ENCODE results near the gene PHKB.

The PHKB gene

DNA sequence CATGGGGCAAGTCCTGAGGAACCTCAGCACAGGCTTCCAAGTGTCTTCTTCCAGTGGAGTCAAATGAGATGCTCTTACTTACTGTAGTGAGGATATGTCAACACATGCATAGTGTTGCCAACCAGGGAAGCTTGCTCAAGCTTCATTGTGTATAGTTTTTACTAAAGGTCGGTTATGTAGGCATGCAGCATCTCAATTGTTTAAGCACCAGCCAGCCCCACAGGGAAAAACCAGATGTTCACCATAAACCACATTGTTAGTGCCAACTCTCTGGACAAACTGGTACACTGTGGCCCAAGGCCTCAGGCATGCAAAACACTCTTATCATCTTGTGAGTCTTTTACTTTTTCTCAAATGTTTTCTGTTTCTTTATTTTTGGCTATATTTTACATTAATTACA is 152.1 kb downstream of the PHKB start:
- no peak overlapping the region for H3K27ac ChIP-seq
- no peak overlapping the region for H3K4me3 ChIP-seq (ENCODE audit: low read depth, low read length)
- no peaks in the 10 kb centered on the region for H3K27me3 ChIP-seq (replicated peaks)
- no peak for TF ChIP-seq CTCF (IDR thresholded peaks at IDR 0.05; ENCODE audit: low read depth, low read length, missing control alignments)
- DNase-seq: no peak
- no peaks in the 10 kb centered on the region for H3K36me3 ChIP-seq (replicated peaks)
- in situ Hi-C loops (cut with HindIII; ENCODE audit: low pct_ligation_motif_present, low sequenced_read_pairs): no loop called here

GRCh38 chr16:47617732-47618131 is 156.6 kb downstream of the PHKB start:
- Histone ChIP-seq H3K4me3 (ENCODE audit: low read depth, low read length) (no peak overlapping the region), H3K27me3 (replicated peaks) (no peaks in the 10 kb centered on the region), H3K27ac (no peak overlapping the region), H3K36me3 (replicated peaks) (no peaks in the 10 kb centered on the region)
- TF ChIP-seq CTCF (IDR thresholded peaks at IDR 0.05; ENCODE audit: low read depth, low read length, missing control alignments): no peak
- DNase-seq: no peak
- in situ Hi-C loops (cut with HindIII; ENCODE audit: low pct_ligation_motif_present, low sequenced_read_pairs): no loop called here

DNA sequence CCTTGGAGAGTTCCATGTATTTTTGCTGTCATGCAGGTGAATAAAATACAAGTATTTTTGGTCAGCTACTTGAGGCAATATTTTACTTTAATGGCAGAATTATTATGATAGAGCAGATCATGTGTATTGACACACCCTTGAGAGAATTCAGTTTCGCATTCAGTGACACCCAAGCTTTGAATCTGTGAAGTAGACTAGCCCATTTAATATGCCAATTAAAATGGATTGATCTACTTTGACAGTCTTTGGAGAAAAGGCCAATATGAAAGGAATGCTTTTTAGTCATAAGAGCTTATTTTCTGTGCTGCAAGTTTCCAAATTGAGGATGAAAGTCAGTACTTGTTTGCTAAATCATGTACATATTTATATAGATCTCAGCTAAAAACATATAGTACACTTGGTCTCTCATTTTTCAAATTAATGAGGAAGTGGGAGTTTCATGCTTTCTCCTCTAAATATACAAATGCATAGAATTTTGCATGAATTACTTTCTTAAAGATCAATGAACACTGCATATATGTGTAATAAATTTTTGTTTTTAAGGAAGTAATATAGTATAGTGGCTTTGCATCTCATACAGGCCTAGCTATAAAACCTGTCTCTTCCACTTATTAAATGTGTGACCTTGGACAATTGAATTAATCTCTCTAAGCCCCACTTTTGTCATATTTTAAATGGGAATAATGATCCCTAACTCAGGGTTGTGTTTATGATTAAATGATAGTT is 161.5 kb downstream of the PHKB start:
- H3K36me3 ChIP-seq (replicated peaks): no peaks in the 10 kb centered on the region
- H3K27ac ChIP-seq: no peak overlapping the region
- no peak overlapping the region for H3K4me3 ChIP-seq (ENCODE audit: low read depth, low read length)
- in situ Hi-C loops (cut with HindIII; ENCODE audit: low pct_ligation_motif_present, low sequenced_read_pairs): no loop called here
- no peak for DNase-seq
- no peak for TF ChIP-seq CTCF (IDR thresholded peaks at IDR 0.05; ENCODE audit: low read depth, low read length, missing control alignments)
- no peaks in the 10 kb centered on the region for H3K27me3 ChIP-seq (replicated peaks)

DNA sequence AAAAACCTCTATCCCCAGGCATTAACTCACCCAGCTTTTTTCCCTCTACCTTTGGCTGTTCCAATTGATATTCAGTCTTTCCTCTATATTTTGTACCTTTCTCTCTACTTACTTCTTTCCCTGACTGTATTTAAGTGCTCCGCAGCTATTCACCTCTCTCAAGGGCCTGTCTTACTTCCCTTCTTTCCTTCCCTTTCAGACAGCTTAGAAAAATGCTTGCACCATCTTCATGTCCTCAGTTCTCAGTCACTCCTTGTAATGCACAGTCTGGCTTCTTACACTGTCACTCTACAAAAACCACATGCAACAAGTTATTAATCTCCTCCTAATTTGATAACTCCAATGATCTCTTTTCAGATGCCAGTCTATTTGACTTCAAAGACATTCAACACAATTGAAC is 163.4 kb downstream of the PHKB start:
- DNase-seq: no peak
- H3K27me3 ChIP-seq (replicated peaks): no peaks in the 10 kb centered on the region
- in situ Hi-C loops (cut with HindIII; ENCODE audit: low pct_ligation_motif_present, low sequenced_read_pairs): no loop called here
- H3K36me3 ChIP-seq (replicated peaks): no peaks in the 10 kb centered on the region
- no peak overlapping the region for H3K27ac ChIP-seq
- no peak for TF ChIP-seq CTCF (IDR thresholded peaks at IDR 0.05; ENCODE audit: low read depth, low read length, missing control alignments)
- H3K4me3 ChIP-seq (ENCODE audit: low read depth, low read length): no peak overlapping the region

- in situ Hi-C loops (cut with HindIII; ENCODE audit: low pct_ligation_motif_present, low sequenced_read_pairs): no loop called here
- H3K27ac ChIP-seq: no peak overlapping the region
- no peak for TF ChIP-seq CTCF (IDR thresholded peaks at IDR 0.05; ENCODE audit: low read depth, low read length, missing control alignments)
- no peak for DNase-seq
- H3K36me3 ChIP-seq (replicated peaks): no peaks in the 10 kb centered on the region
- no peak overlapping the region for H3K4me3 ChIP-seq (ENCODE audit: low read depth, low read length)
- H3K27me3 ChIP-seq (replicated peaks): no peaks in the 10 kb centered on the region
Observed at GRCh38 chr16:47625115-47625567, 164.0 kb downstream of the PHKB start.

DNA sequence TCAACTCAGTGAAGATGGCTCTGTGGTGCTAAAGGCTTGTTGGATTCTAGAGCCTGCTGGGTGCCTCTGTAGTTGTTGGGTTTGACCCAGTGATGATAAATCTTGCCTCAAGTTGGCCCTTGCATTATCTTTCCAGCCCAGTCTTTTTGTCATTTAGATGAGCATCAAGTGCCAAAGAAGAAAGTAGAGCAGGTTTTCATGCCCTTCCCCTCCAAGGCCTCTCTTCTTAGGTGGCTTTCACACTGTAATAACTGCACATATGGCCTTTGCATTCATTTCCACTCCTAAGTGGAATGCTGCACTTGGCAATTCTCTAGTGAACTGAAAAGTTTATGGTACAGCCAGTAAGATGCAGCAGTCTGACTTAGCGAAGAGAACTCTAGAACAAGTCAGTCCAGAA is 165.1 kb downstream of the PHKB start:
- H3K27ac ChIP-seq: no peak overlapping the region
- DNase-seq: no peak
- in situ Hi-C loops (cut with HindIII; ENCODE audit: low pct_ligation_motif_present, low sequenced_read_pairs): no loop called here
- no peaks in the 10 kb centered on the region for H3K36me3 ChIP-seq (replicated peaks)
- no peak for TF ChIP-seq CTCF (IDR thresholded peaks at IDR 0.05; ENCODE audit: low read depth, low read length, missing control alignments)
- H3K4me3 ChIP-seq (ENCODE audit: low read depth, low read length): no peak overlapping the region
- no peaks in the 10 kb centered on the region for H3K27me3 ChIP-seq (replicated peaks)

Data from brain microvascular endothelial cell (primary cell).